ENCODE measurements around the gene MSLN.

Gene MSLN

DNA sequence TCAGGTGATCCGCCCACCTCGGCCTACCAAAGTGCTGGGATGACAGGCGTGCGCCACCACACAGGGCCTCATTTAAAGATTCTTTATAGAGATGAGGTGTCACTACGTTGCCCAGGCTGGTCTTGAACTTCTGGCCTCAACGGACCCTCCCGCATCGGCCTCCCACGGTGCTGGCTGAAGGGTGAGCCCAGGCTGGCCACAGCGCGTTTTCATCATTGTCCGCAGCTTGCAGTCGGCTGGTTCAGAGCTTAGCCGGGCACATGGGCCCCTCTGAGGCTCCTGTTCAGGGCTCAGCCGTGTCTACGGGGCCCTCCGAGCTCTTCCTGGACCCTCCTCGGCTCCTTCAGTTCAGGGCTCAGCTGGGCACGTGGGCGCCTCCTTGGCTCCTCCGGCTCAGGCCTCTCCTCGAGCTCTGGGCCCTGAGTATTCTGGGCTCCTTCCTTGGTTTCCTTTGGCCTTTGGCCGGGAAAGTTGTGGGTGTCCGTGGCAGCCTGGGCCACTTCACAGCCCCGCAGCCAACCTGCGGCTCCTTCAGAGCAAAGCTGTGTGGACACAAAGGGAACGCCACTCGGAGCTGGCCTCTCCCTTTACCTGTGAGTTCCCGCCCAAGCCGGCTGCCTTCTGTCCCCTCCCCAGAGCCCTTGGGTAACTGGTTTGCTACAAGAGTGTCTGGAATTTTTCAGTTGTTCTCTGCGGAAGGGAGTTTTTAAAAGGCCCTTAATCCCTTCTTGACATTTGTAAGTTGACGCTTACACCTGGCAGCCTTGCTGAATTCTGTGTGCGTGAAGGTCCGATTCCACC, 1.2 kb upstream of the MSLN start:
- Histone ChIP-seq H3K27ac (ENCODE audit: low read depth, low read length) (peak overlapping the region; percentile 11), H3K4me3 (ENCODE audit: low read depth, low read length) (no peak overlapping the region), H2BK120ac (ENCODE audit: insufficient read depth, low read length, poor library complexity) (peak overlapping the region; percentile 47), H3K4me2 (ENCODE audit: low read length) (no peak overlapping the region), H2AFZ (ENCODE audit: insufficient read depth, low read length, poor library complexity) (peak overlapping the region; percentile 66), H3K18ac (ENCODE audit: low read length) (no peak overlapping the region), H3K79me1 (ENCODE audit: low read length) (peaks cover 3% of the 10 kb centered on the region), H3K4ac (ENCODE audit: low read depth, low read length) (no peak overlapping the region), H3K14ac (ENCODE audit: low read length) (peak overlapping the region; percentile 21), H3K36me3 (ENCODE audit: control insufficient read depth in 1 of 2, insufficient read depth in 2 of 2, low read length in 2 of 2) (no peaks in the 10 kb centered on the region), H3K79me2 (ENCODE audit: control insufficient read depth, insufficient read depth, low read length, poor library complexity) (no peaks in the 10 kb centered on the region), H3K9ac (ENCODE audit: low read length) (no peak overlapping the region), H3K23ac (ENCODE audit: low read length) (no peak overlapping the region), H3K4me1 (ENCODE audit: control insufficient read depth in 1 of 2, insufficient read depth in 2 of 2, low read length in 2 of 2) (peaks cover 12% of the 10 kb centered on the region in 2 experiments), H2BK12ac (ENCODE audit: low read length) (peak overlapping the region; percentile 23), H4K12ac (ENCODE audit: low read depth, low read length) (peak overlapping the region; percentile 6), H2BK5ac (ENCODE audit: low read depth, low read length, poor library complexity) (no peak overlapping the region), H4K8ac (ENCODE audit: low read depth, low read length) (peak overlapping the region; percentile 30), H3K9me3 (ENCODE audit: insufficient read depth, low read depth, low read length) (peaks cover 5% of the 10 kb centered on the region), H3K27me3 (ENCODE audit: insufficient read depth, low read length) (no peaks in the 10 kb centered on the region), H4K91ac (ENCODE audit: low read depth, low read length) (peak overlapping the region; percentile 53), H2AK5ac (ENCODE audit: low read length) (peak overlapping the region; percentile 35)
- peak in 1 of 2 donors; percentile 18 for DNase-seq
- WGBS (ENCODE audit: extremely low coverage, insufficient coverage, insufficient read length), result no CpG with 5 or more reads among the region's 34 CpGs

DNA sequence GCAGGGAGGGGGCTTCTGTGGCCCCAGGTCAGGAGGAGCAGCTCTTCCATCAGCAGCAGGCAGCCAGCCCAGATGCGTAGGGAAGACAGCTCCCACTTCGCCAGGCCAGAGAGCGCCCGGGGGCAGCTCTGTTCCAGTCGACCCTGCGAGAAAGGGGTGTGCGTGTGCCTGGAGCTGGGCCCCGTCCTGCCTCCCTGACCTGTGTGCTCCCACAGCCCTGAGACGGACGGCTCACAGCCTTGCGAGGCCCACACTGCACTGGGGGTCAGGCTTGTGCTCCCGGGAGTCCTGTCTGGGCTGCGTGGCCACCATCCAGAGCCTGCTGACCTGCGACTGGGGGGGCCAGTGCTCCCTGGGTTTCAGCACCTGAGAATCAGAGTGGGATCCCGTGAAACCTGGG, 469 bp upstream of the MSLN start:
- no peak overlapping the region for H3K9ac ChIP-seq (ENCODE audit: low read length)
- no peaks in the 10 kb centered on the region for H3K27me3 ChIP-seq (ENCODE audit: insufficient read depth, low read length)
- H2AK5ac ChIP-seq (ENCODE audit: low read length), result no peak overlapping the region
- H3K4me1 ChIP-seq (ENCODE audit: control insufficient read depth in 1 of 2, insufficient read depth in 2 of 2, low read length in 2 of 2), result peaks cover 12% of the 10 kb centered on the region in 2 experiments
- peaks cover 7% of the 10 kb centered on the region for H3K9me3 ChIP-seq (ENCODE audit: insufficient read depth, low read depth, low read length)
- H4K12ac ChIP-seq (ENCODE audit: low read depth, low read length), result no peak overlapping the region
- H2BK12ac ChIP-seq (ENCODE audit: low read length), result no peak overlapping the region
- no peak overlapping the region for H2BK120ac ChIP-seq (ENCODE audit: insufficient read depth, low read length, poor library complexity)
- H3K79me1 ChIP-seq (ENCODE audit: low read length), result peaks cover 3% of the 10 kb centered on the region
- no peak overlapping the region for H3K18ac ChIP-seq (ENCODE audit: low read length)
- H3K36me3 ChIP-seq (ENCODE audit: control insufficient read depth in 1 of 2, insufficient read depth in 2 of 2, low read length in 2 of 2), result no peaks in the 10 kb centered on the region
- no peak overlapping the region for H3K27ac ChIP-seq (ENCODE audit: low read depth, low read length)
- H3K4me2 ChIP-seq (ENCODE audit: low read length), result no peak overlapping the region
- H3K23ac ChIP-seq (ENCODE audit: low read length), result no peak overlapping the region
- H2AFZ ChIP-seq (ENCODE audit: insufficient read depth, low read length, poor library complexity), result no peak overlapping the region
- H3K79me2 ChIP-seq (ENCODE audit: control insufficient read depth, insufficient read depth, low read length, poor library complexity), result no peaks in the 10 kb centered on the region
- H4K8ac ChIP-seq (ENCODE audit: low read depth, low read length), result no peak overlapping the region
- H2BK5ac ChIP-seq (ENCODE audit: low read depth, low read length, poor library complexity), result no peak overlapping the region
- H3K4ac ChIP-seq (ENCODE audit: low read depth, low read length), result no peak overlapping the region
- H4K91ac ChIP-seq (ENCODE audit: low read depth, low read length), result no peak overlapping the region
- no peak for DNase-seq
- WGBS (ENCODE audit: extremely low coverage, insufficient coverage, insufficient read length), result no CpG with 5 or more reads among the region's 15 CpGs
- no peak overlapping the region for H3K14ac ChIP-seq (ENCODE audit: low read length)
- peak overlapping the region; percentile 16 for H3K4me3 ChIP-seq (ENCODE audit: low read depth, low read length)

DNA sequence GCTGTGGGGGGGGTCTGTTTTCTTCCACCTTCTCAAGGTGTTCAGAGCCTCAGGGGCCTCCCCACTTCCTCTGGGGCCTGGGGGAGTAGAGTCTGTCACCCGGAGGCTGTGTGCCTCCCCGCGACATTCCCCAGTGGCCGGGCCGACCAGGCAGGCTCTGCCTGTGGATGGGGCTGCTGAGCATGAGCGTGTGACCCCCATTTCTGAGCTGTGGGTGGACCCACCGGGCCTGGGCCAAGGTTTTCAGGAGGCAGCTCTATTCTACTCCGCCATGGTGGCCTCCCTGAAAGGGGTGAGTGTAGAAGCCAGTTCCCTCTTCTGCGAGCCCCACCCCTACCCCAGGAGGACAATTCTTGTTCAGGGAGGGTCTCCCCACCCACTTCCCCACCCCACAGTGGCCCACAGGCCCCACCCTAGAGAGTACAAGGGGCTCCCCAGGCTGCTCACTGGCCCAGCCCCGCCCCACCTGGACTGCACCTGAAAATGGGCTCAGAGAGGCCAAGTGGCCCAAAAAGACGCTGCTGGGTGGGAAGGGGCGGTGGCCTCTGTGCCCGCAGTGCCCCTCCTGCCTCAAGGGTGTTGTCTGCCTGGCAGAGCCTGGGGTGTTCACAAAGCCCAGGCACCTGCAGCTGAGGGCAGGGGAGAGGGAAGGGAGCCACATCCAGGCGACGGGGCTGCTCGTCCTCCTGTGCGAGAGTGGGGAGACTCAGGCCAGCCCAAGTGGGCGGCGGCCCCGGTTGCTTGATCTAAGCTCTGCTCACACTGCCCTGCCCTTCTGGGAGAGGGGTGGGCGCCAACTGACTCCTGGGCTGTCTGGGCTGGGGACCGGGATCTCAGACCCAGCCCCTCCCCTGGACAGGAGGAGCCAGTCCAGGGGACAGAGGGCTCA, 1.3 kb downstream of the MSLN start:
- Histone ChIP-seq H3K18ac (ENCODE audit: low read length) (no peak overlapping the region), H3K79me1 (ENCODE audit: low read length) (peaks cover 3% of the 10 kb centered on the region), H3K27me3 (ENCODE audit: insufficient read depth, low read length) (no peaks in the 10 kb centered on the region), H2AFZ (ENCODE audit: insufficient read depth, low read length, poor library complexity) (no peak overlapping the region), H2BK120ac (ENCODE audit: insufficient read depth, low read length, poor library complexity) (no peak overlapping the region), H3K36me3 (ENCODE audit: control insufficient read depth in 1 of 2, insufficient read depth in 2 of 2, low read length in 2 of 2) (no peaks in the 10 kb centered on the region), H3K27ac (ENCODE audit: low read depth, low read length) (no peak overlapping the region), H4K12ac (ENCODE audit: low read depth, low read length) (no peak overlapping the region), H2BK5ac (ENCODE audit: low read depth, low read length, poor library complexity) (no peak overlapping the region), H3K9me3 (ENCODE audit: insufficient read depth, low read depth, low read length) (peaks cover 4% of the 10 kb centered on the region), H3K4me3 (ENCODE audit: low read depth, low read length) (no peak overlapping the region), H3K4me1 (ENCODE audit: control insufficient read depth in 1 of 2, insufficient read depth in 2 of 2, low read length in 2 of 2) (peaks cover 12% of the 10 kb centered on the region in 2 experiments), H3K4me2 (ENCODE audit: low read length) (no peak overlapping the region), H3K23ac (ENCODE audit: low read length) (no peak overlapping the region), H3K9ac (ENCODE audit: low read length) (no peak overlapping the region), H3K4ac (ENCODE audit: low read depth, low read length) (no peak overlapping the region), H2BK12ac (ENCODE audit: low read length) (no peak overlapping the region), H4K91ac (ENCODE audit: low read depth, low read length) (no peak overlapping the region), H4K8ac (ENCODE audit: low read depth, low read length) (no peak overlapping the region), H2AK5ac (ENCODE audit: low read length) (no peak overlapping the region), H3K79me2 (ENCODE audit: control insufficient read depth, insufficient read depth, low read length, poor library complexity) (no peaks in the 10 kb centered on the region), H3K14ac (ENCODE audit: low read length) (no peak overlapping the region)
- WGBS (ENCODE audit: extremely low coverage, insufficient coverage, insufficient read length), result no CpG with 5 or more reads among the region's 22 CpGs
- no peak for DNase-seq

DNA sequence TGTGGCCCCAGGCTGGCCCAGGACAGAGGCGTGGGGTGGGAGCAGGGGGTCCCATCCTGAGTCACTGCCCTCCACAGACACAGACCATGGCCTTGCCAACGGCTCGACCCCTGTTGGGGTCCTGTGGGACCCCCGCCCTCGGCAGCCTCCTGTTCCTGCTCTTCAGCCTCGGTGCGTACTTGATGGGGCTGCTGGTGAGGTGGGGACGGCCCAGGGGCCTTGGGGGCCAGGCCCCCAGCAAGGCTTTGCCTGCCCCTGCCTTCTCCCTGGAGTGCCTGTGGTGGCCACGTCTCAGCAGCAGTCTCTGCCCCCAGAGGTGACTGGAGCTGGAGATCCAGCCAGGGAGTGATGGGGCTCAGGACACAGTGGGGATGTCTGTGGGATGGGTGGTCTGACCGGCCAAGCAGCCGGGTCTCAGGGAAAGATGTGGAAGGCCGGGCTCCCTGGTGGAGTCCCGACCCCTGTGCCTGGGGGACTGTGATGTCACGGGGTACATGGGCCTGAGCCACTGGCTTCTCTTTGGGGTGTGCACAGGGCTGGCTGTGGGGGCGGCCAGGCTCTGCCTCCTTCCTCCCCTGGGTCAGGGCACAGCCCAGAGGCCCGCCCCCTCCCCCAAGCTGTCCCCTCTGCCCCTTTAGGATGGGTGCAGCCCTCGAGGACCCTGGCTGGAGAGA, 2.2 kb downstream of the MSLN start:
- Histone ChIP-seq H3K14ac (ENCODE audit: low read length) (no peak overlapping the region), H3K36me3 (ENCODE audit: control insufficient read depth in 1 of 2, insufficient read depth in 2 of 2, low read length in 2 of 2) (no peaks in the 10 kb centered on the region), H3K9me3 (ENCODE audit: insufficient read depth, low read depth, low read length) (peaks cover 4% of the 10 kb centered on the region), H3K18ac (ENCODE audit: low read length) (no peak overlapping the region), H3K79me1 (ENCODE audit: low read length) (peaks cover 3% of the 10 kb centered on the region), H2BK12ac (ENCODE audit: low read length) (no peak overlapping the region), H4K8ac (ENCODE audit: low read depth, low read length) (no peak overlapping the region), H3K4ac (ENCODE audit: low read depth, low read length) (no peak overlapping the region), H3K27ac (ENCODE audit: low read depth, low read length) (no peak overlapping the region), H4K91ac (ENCODE audit: low read depth, low read length) (no peak overlapping the region), H2AFZ (ENCODE audit: insufficient read depth, low read length, poor library complexity) (no peak overlapping the region), H3K9ac (ENCODE audit: low read length) (no peak overlapping the region), H3K79me2 (ENCODE audit: control insufficient read depth, insufficient read depth, low read length, poor library complexity) (no peaks in the 10 kb centered on the region), H4K12ac (ENCODE audit: low read depth, low read length) (no peak overlapping the region), H2AK5ac (ENCODE audit: low read length) (no peak overlapping the region), H3K27me3 (ENCODE audit: insufficient read depth, low read length) (no peaks in the 10 kb centered on the region), H3K4me3 (ENCODE audit: low read depth, low read length) (no peak overlapping the region), H2BK5ac (ENCODE audit: low read depth, low read length, poor library complexity) (no peak overlapping the region), H2BK120ac (ENCODE audit: insufficient read depth, low read length, poor library complexity) (no peak overlapping the region), H3K4me2 (ENCODE audit: low read length) (no peak overlapping the region), H3K23ac (ENCODE audit: low read length) (no peak overlapping the region), H3K4me1 (ENCODE audit: control insufficient read depth in 1 of 2, insufficient read depth in 2 of 2, low read length in 2 of 2) (peaks cover 12% of the 10 kb centered on the region in 2 experiments)
- WGBS (ENCODE audit: extremely low coverage, insufficient coverage, insufficient read length), result no CpG with 5 or more reads among the region's 17 CpGs
- DNase-seq, result no peak

All from trophoblast cell (in vitro differentiated cells and primary cell).